ENCODE data around the gene PTPRG.
"Not testable (repeated sequence)": the region's sequence is repeated elsewhere in the genome, so short reads cannot be mapped to it uniquely, and the experiment has no call there.

Gene PTPRG

GRCh38 chr3:61687206-61687605, 125.8 kb downstream of the PTPRG start:
- no peak overlapping the region for H3K27ac ChIP-seq
- H3K4me3 ChIP-seq = no peak overlapping the region
- TF ChIP-seq CTCF (IDR thresholded peaks at IDR 0.05) = no peak
- DNase-seq (ENCODE audit: low spot score) = no peak

- DNase-seq (ENCODE audit: low spot score) = no peak
- H3K4me3 ChIP-seq = no peak overlapping the region
- no peak for TF ChIP-seq CTCF (IDR thresholded peaks at IDR 0.05)
- H3K27ac ChIP-seq = no peak overlapping the region
Observed at GRCh38 chr3:61687663-61688306, 126.4 kb downstream of the PTPRG start.

GRCh38 chr3:61688307-61688984, 127.1 kb downstream of the PTPRG start:
- no peak overlapping the region for H3K4me3 ChIP-seq
- no peak for TF ChIP-seq CTCF (IDR thresholded peaks at IDR 0.05)
- no peak overlapping the region for H3K27ac ChIP-seq
- no peak for DNase-seq (ENCODE audit: low spot score)

- H3K27ac ChIP-seq = no peak overlapping the region
- no peak overlapping the region for H3K4me3 ChIP-seq
- no peak for DNase-seq (ENCODE audit: low spot score)
- TF ChIP-seq CTCF (IDR thresholded peaks at IDR 0.05) = no peak
Observed at GRCh38 chr3:61690016-61690415, 128.6 kb downstream of the PTPRG start.

- Histone ChIP-seq H3K27ac (no peak overlapping the region), H3K4me3 (no peak overlapping the region)
- TF ChIP-seq CTCF (IDR thresholded peaks at IDR 0.05) = no peak
- DNase-seq (ENCODE audit: low spot score) = no peak
Observed at GRCh38 chr3:61691466-61691865, 130.1 kb downstream of the PTPRG start.

- no peak for TF ChIP-seq CTCF (IDR thresholded peaks at IDR 0.05)
- H3K4me3 ChIP-seq = no peak overlapping the region
- DNase-seq (ENCODE audit: low spot score) = no peak
- no peak overlapping the region for H3K27ac ChIP-seq
Observed at GRCh38 chr3:61697301-61697700, 135.9 kb downstream of the PTPRG start.

GRCh38 chr3:61698278-61699072, 137.1 kb downstream of the PTPRG start:
- not testable (repeated sequence) for H3K27ac ChIP-seq; H3K4me3 ChIP-seq; DNase-seq (ENCODE audit: low spot score)

Data from coronary artery (tissue), 2 donors.